ENCODE results near the gene OR52E1.

DNA sequence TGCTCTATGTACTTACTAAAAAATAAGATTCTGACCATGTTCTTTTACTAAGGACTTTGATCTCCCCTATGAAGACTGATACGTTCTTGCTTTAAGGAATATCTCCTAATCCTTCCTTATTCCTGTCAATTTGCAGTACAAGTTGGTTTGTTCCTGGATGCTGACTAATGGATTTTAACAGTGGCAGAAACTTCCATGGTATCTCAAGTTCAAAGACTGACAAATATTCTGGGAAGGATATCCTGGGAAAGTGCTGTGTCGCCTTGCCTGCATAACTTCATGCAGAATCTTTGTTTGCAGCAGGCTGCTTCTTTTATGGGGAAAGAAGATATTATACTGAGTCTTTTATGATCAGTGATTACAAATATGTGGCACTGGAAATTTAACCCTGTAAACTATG lies 31.4 kb upstream of the OR52E1 start:
- no peak for TF ChIP-seq EZH2phosphoT487 (IDR thresholded peaks at IDR 0.05; ENCODE audit: low read depth)
- TF ChIP-seq, protein P1, sequence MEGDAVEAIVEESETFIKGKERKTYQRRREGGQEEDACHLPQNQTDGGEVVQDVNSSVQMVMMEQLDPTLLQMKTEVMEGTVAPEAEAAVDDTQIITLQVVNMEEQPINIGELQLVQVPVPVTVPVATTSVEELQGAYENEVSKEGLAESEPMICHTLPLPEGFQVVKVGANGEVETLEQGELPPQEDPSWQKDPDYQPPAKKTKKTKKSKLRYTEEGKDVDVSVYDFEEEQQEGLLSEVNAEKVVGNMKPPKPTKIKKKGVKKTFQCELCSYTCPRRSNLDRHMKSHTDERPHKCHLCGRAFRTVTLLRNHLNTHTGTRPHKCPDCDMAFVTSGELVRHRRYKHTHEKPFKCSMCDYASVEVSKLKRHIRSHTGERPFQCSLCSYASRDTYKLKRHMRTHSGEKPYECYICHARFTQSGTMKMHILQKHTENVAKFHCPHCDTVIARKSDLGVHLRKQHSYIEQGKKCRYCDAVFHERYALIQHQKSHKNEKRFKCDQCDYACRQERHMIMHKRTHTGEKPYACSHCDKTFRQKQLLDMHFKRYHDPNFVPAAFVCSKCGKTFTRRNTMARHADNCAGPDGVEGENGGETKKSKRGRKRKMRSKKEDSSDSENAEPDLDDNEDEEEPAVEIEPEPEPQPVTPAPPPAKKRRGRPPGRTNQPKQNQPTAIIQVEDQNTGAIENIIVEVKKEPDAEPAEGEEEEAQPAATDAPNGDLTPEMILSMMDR (IDR thresholded peaks at IDR 0.05; ENCODE audit: low read depth, low read length) = no peak
